Esophagus muscularis mucosa (tissue), 4 donors: ENCODE measurements around the gene PCBP4.

Experiments used
- EP300 ChIP-seq: sonication (generic); formaldehyde crosslinking; IDR thresholded peaks from one replicate; pipeline ENCODE4 v1.6.1; 2017; ENCODE audit warnings: antibody characterized with exemption
- POLR2A ChIP-seq: fragments of 450-650 bp; IDR thresholded peaks from one replicate; pipeline ENCODE4 v1.6.1; 2017; ENCODE audit warnings: antibody characterized with exemption, moderate library complexity, mild to moderate bottlenecking, low read depth
- TF ChIP-seq, protein P1 (sequence below), 3 experiments: fragments of 200-600 bp in 2 of 3; fragments of 450-650 bp in 1 of 3; sonication (generic) in 2 of 3; IDR thresholded peaks; one replicate each; pipeline ENCODE4 v1.5.1; 2017 to 2019; ENCODE audit warnings: antibody characterized with exemption in 3 of 3, mild to moderate bottlenecking in 2 of 3, moderate library complexity in 1 of 3

DNA sequence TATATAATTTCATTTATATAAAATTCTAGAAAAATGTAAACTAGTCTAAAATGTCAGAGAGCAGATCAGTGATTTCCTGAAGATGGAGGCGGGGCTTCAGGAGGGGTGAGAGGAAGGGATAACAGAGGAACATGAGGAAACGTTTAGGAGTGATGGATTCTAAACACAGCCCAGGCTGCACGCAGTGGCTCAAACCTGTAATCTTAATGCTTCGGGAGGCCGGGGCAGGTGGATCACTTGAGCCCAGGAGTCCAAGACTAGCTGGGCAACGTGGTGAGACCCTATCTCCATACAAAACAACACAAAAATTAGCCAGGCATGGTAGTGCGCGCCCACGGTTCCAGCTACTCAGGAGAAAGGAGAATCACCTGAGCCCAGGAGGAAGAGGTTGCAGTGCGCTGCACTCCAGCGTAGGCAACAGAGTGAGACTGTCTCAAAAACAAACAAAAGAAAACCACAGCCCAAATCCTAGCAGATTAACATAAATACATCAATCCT, 46.1 kb downstream of the PCBP4 start:
- TF ChIP-seq, protein P1, sequence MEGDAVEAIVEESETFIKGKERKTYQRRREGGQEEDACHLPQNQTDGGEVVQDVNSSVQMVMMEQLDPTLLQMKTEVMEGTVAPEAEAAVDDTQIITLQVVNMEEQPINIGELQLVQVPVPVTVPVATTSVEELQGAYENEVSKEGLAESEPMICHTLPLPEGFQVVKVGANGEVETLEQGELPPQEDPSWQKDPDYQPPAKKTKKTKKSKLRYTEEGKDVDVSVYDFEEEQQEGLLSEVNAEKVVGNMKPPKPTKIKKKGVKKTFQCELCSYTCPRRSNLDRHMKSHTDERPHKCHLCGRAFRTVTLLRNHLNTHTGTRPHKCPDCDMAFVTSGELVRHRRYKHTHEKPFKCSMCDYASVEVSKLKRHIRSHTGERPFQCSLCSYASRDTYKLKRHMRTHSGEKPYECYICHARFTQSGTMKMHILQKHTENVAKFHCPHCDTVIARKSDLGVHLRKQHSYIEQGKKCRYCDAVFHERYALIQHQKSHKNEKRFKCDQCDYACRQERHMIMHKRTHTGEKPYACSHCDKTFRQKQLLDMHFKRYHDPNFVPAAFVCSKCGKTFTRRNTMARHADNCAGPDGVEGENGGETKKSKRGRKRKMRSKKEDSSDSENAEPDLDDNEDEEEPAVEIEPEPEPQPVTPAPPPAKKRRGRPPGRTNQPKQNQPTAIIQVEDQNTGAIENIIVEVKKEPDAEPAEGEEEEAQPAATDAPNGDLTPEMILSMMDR (IDR thresholded peaks at IDR 0.05), result no peak
- TF ChIP-seq POLR2A, result no peak
- TF ChIP-seq EP300, result no peak
